NB4 (cell line): ENCODE data around the gene SH2B3.

Source experiments
- CTCF ChIP-seq: IDR thresholded peaks from one replicate; pipeline ENCODE4 v1.5.1; 2012; ENCODE audit warnings: low read depth, low read length
- MAX ChIP-seq: IDR thresholded peaks from 2 replicates; pipeline ENCODE4 v1.6.1; 2011; ENCODE audit warnings: low read depth, low read length
- MYC ChIP-seq: IDR thresholded peaks from 2 replicates; pipeline ENCODE4 v1.6.1; 2011; ENCODE audit warnings: low read depth, low read length
- POLR2A ChIP-seq: IDR thresholded peaks from 2 replicates; pipeline ENCODE4 v1.6.1; 2011; ENCODE audit warnings: mild to moderate bottlenecking; ENCODE audit not compliant: insufficient read length; ENCODE audit errors: extremely low read depth

- no peak for TF ChIP-seq POLR2A
- TF ChIP-seq CTCF, result no peak
- TF ChIP-seq MAX, result no peak
- no peak for TF ChIP-seq MYC
Measured at GRCh38 chr12:111367661-111368221, 38.0 kb upstream of the SH2B3 start.
